Superior temporal gyrus (tissue), 1 donor: ENCODE measurements around the gene NEO1.

Experiments used
- DNase-seq: peaks from one replicate; pipeline ENCODE4 v3.0.0-alpha.2; 2016; ENCODE audit errors: extremely low spot score

NEO1 gene, protein sequence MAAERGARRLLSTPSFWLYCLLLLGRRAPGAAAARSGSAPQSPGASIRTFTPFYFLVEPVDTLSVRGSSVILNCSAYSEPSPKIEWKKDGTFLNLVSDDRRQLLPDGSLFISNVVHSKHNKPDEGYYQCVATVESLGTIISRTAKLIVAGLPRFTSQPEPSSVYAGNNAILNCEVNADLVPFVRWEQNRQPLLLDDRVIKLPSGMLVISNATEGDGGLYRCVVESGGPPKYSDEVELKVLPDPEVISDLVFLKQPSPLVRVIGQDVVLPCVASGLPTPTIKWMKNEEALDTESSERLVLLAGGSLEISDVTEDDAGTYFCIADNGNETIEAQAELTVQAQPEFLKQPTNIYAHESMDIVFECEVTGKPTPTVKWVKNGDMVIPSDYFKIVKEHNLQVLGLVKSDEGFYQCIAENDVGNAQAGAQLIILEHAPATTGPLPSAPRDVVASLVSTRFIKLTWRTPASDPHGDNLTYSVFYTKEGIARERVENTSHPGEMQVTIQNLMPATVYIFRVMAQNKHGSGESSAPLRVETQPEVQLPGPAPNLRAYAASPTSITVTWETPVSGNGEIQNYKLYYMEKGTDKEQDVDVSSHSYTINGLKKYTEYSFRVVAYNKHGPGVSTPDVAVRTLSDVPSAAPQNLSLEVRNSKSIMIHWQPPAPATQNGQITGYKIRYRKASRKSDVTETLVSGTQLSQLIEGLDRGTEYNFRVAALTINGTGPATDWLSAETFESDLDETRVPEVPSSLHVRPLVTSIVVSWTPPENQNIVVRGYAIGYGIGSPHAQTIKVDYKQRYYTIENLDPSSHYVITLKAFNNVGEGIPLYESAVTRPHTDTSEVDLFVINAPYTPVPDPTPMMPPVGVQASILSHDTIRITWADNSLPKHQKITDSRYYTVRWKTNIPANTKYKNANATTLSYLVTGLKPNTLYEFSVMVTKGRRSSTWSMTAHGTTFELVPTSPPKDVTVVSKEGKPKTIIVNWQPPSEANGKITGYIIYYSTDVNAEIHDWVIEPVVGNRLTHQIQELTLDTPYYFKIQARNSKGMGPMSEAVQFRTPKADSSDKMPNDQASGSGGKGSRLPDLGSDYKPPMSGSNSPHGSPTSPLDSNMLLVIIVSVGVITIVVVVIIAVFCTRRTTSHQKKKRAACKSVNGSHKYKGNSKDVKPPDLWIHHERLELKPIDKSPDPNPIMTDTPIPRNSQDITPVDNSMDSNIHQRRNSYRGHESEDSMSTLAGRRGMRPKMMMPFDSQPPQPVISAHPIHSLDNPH (N-terminal part only)

DNA sequence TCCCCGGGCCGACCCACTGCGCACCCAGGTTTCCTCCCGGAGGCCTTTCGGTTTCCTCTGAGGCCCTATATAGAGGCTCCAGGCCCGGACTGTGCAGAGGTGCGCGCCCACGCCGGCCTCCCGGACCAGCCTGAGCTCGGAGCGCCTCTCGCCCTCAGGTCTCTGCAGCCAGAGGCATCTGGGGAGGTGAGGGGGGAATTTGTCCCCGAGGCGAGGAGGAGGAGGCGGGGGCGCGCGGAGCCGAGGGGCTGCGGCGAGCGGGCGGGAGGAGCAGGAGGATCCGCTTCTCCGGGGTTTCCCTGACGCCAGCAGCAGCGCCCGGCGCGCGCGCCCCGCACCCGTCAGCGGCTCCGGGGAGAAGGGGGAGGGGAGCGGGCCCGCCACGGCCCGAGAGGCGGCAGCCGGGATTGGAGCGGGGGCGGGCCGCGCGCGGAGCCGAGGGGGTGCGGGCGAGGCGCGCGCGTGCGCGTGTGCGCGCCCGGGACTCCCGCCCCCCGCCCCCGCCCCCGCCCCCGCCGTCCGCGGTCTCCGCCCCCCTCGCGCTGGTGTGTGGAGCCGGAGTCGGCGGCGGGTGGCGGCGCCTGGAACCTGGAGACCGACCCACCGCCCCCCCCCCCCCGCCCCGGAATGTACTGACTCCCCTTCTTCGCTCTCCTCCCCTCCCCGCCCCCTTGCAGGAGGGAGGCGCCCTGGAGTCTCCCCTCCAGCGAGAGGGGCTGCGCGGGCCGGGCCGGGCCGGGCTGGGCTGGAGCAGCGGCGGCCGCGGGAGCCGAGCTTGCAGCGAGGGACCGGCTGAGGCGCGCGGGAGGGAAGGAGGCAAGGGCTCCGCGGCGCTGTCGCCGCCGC lies at the start of gene NEO1:
TSS of gene NEO1 (plus strand) at position 657 of the 846 bp plus-strand sequence. CDS start 213 bp downstream, outside the sequence.
- peak; percentile 85 for DNase-seq

DNA sequence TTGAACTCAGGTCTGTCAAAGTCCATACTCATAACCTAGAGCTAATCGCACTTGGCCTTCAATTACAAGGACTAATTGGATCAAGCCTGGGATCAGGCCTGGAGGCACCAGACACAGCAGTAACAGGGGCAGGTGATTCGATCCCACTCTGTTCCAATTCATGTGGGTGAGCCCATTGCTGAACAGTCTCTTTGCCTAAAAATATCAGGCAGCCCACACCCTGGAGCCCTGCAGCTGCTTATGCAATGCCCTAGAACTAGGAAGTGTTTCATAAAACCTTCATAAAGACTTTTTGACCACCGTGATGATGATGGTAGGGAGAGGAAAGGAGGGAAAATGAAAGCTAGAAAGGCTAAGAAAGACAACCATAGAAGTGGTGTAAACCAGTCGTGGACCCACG lies 47.8 kb upstream of the NEO1 start:
- no peak for DNase-seq

DNA sequence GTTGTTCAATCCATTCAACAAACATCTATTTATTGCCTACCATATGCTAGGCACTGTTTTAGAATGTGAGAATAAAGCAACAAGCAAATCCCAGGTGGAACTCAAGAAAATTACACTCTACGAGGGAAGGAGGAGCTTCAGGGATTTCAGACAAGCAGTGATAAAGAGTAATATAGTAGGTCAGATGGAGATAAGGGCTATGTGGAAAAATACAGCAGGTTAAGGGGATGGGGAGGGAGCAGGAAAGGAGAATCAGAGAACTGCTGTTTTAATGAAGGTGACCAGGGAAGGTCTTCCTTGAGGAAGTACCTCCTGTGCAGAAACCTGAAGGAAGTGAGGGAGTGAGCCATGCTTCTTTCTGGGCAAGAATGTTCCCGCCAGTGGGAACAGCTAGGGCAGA lies 47.2 kb upstream of the NEO1 start:
- DNase-seq, result no peak

DNA sequence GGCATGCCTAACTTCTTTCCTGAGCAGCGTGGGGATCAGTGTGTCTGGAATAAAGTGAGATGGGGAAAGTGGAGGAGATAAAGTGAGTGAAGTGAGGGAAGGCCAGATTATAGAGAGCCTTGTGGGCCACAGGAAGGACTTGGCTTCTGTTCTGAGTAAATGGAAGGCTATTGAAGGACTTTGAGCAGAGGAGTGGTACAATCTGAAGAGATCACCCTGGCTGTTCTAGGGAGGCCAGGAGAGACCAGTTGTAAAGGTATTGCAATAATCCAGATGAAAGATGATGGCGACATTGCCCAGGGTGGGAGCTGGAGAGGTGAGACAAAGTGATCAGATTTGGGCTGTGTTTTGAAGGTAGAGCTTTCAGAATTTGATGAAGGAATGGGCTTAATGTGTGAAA lies 46.8 kb upstream of the NEO1 start:
- DNase-seq, result no peak

DNA sequence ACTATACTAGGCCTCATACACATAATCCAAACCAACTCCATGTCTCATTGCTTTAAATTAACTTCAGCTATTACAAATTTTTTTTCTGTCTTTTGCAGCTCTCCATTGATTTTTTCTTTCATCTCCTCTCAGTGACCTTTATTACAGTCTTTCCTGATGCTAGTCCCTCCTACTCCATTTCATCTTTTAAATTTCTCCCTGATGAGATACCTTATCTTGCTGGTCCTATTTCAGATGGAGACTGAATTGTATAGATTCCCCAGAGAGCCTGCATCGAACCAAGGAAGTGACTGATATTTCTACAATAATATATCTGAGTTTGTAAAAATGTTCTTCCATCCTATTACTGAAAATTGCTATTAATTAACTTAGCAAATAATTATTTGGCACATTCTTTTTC lies 45.7 kb upstream of the NEO1 start:
- no peak for DNase-seq

DNA sequence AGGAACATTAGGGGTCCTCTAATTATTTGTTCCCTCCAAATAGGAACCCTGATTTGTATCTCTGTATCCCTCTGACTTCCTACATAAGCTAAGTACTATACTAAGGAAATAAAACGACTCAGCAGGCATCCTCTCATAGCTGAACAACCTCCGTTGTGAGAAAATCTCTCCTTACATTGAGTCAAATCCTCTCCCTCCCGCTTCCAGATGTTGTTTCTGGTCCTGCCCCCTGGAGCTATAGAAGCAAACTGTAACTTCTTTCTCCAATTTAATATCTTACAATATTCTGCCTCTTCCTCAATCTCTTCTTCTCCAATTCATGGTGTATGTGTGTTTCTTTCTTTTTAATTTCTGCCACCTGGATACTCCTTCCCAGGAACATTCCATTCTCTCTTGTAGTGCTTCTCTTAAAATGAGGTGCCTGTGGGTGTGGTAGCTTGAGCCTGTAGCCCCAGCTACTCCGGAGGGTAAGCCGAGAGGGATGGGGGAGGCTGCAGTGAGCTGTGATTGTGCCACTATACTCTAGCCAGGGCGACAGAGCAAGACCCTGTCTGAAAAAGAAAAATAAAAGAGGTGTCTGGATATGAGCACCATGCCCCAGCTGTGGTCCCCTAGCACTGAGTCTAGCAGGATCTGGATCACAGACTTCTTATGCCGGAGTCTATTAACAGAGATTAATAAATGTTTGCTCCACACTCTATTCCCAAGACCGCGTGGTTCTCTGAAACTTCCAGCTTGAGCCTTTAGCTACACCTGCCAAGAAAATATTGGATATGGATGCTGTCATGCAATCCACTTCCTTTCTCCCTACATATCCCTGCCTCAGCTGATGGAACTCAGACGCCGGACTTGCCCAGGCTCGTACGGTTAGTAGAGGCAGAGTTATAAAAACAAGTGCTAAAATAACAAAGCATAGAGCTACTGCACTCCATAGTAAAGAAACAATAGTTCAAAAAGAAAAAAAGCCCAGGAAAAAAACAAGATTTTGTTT lies 42.9 kb upstream of the NEO1 start:
- no peak for DNase-seq

DNA sequence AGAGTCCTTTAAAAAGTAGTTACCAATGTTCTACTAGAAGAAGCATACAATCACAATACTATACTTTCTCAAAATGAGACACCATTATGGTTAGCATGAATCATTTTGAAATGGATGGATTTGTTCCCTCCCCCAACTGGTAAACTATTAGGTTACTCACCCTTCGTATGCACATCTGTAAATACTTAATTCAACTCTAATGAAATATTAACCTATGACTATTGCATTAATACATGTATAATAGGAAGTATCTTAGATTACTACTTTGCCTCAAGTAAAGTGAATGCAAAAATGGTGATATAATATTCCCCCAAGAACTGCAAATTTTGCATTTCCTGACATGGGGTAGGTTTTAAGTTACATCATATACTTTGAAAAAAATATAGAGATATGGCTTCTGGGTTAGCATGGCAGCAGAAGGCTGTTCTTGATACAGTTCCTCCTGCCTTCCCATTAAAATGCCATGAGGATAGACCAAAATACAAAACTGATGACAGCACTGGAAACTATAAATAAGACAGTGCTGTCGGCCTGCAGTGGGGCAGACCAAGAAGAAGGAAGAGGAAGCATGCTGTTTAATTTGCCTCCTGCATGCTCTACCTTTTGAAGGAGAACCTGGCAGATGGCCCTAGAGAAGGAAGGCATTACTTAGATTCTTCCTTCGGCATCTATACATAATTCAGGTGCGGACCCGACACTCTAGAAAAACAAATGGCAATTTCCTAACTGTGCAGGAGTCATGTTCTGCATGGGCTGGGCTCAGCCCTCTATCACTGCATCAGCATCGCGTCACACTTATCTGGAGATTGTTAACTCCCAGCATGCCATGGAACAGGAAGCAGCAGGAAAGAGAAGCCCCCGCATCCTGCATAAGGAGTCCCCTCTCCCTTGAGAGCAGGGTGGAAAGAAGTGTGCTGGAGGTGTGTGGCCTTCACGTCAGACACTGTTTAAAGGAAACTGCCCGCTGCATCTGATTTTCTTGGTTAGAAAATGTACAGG lies 41.8 kb upstream of the NEO1 start:
- no peak for DNase-seq

DNA sequence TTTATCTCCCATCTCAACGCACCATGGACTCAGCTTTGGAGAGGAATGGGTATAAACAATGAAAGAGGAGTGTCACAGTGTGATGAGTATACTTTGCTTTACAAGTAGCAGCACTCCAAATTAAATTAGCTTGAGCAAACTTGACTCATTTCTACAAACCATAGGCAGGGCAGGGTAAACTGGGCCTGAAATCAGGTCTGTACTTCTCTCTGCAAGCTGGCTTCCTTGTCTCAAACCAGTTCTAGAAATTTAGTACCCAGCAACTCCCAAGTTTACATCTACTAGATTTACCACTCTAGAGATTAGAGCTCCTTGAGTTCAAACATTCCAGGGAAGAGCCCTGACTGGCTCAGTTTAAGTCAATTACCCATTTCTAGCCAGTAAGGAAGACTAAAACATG lies 37.4 kb upstream of the NEO1 start:
- no peak for DNase-seq

DNA sequence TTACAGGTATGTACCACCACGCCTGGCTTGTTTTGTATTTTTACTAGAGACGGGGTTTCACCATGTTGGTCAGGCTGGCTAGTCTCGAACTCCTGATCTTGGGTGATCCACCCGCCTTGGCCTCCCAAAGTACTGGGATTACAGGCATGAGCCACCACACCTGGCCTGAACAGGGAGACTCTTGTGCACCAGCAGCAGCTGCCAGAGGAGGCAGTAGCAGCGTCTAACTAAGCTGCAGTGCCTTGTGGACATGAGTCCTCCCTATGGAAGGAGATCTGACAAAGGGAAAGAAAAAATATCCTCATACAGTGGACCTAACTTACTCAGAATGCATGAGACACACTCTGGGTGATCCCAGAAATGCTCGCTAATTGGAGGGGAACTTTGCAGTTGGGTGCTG lies 36.8 kb upstream of the NEO1 start:
- DNase-seq, result no peak

DNA sequence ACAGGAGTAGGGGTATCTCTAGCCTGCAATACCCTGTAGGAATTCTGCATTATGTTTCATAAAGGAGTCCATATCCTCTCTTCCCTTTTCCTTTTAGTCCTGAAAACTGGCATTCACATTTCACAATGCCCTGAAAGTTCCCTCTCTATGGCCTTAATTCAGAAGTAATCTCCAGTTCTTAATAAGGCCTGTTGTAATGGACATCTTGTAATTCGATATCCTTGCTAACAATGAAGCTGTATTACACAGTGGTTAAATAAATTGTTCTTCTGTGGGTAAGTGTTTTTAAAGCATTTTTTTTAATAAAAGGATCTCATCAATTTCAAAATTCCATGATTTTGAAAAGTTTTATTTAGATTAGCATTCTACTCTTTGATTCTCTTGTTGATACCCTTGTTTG lies 34.3 kb upstream of the NEO1 start:
- no peak for DNase-seq

DNA sequence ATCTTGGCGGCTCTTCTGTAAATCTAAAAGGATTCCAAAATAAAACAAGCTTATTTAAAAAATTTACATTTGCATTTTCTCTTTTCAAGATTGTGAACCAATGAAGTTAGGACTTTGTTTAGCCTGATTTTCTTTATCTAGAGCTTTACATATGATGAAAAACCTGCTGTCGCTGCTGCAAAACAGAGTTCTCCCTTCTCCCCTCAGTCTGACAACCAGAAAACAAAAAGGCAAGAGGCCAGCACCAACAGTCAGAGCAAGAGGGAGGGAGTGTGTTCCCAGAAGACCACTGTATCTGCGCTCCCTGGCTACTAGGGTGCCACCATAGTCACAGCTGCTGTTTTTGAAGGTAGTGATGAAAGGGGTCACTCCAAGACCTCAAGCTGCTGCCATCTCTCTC lies 33.1 kb upstream of the NEO1 start:
- no peak for DNase-seq

DNA sequence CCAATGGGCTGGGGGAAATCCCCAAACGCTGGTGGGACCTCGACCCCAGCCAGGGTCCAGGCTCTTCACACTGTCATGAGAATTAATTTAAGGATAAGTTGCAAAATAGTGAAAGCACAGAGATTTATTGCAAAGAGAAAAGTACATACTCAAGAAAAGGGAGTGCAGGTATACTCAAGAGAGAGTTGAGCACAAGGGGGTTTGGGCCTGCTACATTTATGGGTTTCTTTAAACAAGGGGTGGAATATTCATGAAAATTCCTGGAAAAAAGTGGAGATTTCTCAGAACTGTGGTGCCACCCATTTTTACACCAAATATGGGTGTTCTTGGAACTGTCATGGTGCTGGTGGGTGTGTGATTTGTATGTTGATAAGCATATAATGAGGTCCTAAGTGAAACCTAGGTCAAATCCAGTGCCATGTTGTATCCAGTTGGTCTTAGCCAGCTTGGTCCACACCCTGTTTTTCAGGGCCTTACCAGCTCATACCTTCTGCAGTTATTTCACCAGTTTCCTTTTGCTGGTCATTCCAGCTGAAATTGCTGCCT lies 32.6 kb upstream of the NEO1 start:
- DNase-seq, result no peak

DNA sequence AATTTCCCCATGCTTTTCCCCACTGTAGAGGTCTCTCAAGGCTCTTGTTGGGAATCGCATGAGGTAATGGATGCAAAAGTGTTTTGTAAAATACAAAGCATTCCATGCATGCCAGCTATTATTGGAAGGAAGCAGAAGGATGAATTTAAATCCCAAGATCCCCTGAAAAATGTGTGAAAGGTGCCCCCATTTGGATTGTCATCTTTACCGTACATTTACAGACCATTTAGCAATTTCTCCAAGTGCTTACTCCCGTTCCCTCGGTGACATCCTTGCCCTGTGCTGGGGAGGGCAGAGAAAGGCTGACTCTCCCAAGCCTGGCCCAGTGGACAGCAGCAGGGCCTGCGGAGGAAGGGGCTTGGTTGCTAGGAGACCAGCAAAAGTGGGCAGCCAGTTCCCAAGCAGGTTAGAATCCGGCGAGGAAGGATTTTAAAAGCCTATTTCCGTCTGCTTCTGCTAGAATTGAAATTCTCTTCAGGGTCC lies 31.1 kb upstream of the NEO1 start:
- DNase-seq, result no peak

DNA sequence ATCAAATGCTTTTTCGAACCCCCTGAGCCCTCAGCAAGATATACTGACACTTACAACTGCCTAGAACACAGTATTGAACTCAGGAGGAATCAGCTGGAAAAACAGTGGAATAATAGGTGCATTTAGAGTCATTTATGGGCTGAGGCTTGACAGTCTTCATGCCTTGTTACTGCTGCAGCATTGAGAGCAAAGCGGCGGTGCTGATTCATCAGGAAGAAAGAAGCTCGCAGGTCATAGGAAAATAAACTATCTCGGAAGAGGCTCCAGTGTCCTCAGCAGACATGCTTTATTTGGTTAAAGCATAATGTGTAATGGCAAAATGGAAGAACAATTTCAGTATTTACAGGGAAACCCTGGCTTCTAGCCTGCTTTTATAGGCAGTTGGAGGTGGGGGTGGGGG lies 30.1 kb upstream of the NEO1 start:
- peak; percentile 49 for DNase-seq

DNA sequence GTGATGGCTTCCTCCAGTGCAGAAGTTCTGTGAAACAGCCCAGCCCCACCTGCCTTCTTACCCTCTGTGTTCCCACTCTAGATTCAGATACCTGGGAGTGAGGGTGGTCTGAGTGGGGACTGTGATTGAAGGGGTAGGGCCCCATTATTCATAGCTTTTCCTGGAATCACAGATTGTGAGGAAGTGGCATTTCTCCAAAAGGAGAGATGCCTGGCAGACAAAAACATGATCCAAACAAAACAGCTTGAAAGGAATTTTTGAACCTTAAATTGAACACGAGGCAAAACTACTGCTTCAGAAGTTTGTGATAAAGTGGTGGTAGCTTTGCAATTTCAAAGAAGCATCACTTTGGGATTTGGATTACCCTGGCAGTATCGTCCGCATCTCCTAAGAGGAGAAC lies 29.2 kb upstream of the NEO1 start:
- no peak for DNase-seq

DNA sequence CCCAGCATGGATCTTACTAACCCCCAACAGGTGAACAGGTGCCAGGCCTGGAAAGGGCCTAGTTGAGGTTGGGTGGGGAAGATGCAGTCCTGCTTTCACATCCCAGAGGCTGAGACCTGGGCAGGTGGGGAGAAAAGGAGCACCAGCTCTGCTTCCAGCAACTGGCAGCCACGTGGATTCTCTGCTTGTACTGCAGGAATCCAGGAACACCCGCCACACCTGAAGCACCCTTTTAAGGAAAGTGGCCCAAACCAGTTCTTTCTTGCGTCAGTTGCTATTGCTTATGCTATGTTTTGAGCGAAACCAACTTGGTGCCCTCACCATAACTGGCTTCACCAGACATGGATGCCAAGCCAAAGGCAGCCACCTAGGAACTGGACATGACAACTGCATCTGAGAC lies 28.1 kb upstream of the NEO1 start:
- DNase-seq, result no peak

DNA sequence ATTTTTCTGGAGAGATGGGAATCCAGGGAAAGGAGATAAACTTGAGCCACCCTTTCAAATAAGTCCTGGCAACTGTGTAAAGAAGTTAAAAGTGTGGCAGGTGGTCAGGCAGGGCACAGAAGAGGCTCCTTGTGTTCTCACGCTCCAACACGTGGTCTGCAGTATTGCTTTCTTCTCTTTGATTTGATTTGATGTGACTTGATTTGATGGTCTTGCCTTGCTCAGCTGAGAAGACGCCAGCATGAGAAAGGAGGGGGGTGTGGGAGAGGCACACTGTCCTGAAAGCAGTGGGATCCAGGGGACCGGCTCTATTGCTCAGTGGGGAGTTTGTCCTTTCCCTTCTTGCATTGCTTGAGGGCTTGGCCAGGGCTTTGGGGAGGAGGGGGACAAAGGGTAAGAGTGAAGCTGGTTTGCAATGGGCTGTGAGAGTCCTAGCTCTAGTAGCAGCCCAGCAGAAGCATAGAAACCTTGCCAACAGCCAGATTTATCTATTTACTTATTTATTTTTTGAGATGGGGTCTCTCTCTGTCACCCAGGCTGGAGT lies 25.7 kb upstream of the NEO1 start:
- no peak for DNase-seq

DNA sequence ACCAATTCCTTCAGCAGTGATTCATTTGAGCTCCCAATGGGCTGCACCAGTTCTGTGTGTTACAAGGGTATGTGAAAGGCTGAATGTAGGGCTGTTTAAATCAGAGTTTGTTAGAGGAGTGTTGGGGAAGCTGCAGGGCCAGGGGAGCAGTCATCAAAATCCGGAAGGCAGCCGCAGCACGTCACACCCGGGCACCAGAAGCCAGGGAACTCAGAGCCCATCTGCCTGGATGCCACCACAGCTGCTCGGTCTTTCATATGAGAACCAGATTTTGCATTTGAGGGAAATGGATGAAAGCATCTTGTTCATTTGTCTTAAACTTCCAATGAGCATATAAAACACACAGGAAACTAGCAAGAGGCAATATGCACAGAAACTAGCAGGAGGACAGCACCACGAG lies 24.2 kb upstream of the NEO1 start:
- no peak for DNase-seq
